Measurements from ENCODE around the gene CIRBP.
A peak's percentile ranks its signal among the peaks of the same experiment; 100 is the strongest.

Gene CIRBP

DNA sequence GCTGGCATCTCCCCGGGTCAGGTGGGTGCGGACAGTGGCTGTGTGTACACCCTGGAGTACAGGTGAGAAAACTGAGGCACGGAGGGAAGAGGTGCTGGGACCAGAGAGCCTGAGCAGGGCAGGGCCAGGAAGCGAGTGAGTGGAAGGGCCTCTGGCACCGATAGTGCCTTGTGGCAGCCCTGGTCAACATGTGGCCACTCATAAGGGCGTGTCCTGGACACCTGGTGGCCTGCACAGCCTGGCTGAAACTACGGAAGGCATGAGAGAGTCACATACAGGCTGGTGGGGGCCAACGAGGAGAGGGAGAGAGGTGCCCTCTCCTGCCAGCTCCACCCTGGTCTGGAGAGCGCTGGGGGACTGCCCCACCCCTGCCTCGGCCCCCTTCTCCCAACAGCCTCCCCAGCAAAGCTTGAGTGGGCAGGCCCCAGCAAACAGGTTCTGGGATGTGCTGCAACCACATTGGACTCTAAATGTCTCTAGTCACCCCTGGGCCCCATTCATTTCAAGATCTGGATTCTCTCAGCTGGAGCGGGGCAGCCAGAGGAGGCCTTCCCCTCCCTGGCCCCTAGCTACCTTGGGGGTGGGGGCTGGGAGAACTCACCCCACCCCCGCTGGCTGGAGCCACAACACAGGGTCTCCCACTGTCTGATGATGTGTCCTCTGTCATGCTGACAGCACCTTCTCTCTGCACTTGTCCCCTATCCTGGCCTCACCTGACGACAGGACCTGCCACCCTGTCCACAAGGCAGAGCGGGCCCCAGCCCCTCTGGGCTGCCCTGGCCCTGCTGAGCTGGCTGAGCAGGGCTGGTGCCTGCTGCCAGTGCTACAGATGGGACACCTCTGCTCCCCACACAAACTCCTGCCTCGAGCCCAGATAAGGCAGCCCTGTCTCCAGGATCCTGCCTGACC is 37.1 kb upstream of the CIRBP start:
- no peak for DNase-seq

DNA sequence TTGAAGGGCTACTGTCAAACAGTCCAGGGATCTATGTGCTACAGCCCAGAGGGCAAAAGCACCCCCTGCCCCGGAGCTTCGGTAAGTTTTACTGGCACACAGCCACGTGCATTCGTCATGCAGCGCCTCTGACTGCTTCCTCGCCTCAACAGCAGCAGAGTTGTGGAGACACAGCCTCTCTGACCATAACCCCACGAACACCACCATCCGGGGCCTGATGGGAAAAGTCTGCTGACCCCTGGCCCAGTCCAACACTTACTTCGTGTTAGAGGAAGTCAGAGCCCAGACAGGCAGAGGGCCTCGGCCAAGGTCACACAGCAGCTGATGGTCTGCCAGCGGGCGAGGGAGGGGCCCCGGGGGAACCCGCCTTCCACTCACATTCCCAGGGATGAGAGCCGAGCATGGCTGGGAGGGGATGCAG is 36.5 kb upstream of the CIRBP start:
- DNase-seq, result no peak

DNA sequence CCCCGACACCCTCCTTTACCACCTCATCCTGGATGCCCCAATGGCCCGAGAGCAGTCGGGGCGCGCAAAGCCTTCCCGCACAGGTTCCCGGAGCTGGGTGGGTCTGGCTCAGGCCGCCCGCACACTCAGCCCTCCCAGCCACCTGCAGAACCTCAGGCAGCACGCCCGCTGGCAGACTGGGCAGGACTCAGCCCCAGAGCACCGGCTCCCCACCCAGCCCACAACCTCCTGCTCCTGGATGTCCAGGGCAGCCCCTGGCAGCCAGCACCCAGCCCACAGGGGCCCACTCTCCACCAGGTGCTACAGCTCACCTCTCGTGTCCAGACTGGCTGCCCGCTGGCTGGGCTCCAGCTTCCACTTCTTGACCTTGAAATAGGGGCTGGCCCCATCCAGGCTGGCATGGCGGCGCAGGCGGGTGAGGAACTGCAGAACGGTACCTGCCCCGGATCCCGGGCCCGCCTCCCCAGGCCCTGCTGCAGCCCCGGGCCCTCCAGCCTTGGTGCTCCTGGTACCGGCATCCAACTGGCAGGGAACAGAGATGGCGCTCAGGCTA is 35.9 kb upstream of the CIRBP start:
- no peak for DNase-seq

GRCh38 chr19:1234051-1234954 is 34.8 kb upstream of the CIRBP start:
- DNase-seq, result no peak

DNA sequence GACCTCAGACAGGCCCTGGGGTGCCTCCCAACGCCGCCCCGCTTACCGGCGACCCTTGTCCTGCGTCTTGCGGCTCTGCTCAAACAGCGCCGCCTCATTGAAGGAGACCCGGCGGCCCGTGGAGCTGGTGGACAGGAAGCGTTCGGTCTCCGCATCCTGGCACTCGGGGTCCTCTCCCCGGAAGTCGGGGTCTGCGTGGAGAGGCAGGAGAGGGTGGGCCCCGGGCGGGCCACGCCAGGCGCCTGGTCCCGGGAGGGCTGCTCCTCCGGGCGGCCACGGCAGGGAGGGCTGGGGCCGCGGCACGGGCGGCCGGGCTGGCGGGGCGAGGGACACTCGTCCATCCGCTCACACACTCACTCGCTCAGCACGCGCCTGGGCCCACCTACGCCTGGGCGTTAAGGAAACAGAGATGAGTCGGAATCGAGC is 34.2 kb upstream of the CIRBP start:
- DNase-seq, result no peak

DNA sequence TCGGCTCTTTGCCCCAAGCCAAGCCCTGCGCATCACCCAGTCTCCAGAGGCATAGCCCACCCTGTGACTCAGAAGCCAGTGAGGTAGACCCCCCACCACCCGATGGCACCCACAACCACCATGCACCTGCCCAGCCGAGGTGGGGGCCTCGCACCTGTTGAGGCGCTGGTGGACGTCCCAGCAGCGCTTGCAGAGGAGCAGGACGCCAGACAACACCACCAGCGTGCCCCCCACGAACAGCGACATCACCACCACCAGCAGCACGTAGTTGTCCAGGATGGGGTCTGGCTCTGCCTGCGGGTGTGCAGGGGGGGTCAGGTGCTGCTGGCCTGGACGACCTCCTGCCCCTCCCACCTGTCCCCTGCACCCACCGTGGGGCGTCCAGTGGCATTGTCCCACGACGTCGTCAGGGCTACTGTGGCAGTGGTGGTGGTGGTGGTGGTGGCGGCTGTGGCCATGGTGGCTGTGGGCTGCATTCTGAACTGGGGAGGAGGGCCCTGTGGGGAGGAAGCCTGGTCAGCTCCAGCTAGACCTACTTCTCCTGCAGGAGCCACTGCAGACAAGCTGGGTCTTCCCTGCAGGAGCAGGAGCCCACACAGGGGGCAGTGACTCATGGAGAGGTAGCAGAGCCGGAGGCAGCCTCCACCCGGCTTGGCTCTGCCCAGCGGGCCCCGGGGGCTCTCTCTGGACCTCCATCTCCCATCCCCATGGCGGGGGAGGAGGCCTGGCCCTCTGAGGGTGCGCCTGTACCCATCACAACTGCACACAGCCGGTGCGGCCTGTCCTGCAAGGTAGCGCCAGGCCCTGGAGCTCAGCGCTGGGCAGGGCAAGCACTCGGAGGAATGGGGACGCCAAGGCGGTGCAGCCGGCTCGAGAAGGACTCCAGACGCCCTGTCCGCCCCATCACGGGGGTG is 33.2 kb upstream of the CIRBP start:
- no peak for DNase-seq

GRCh38 chr19:1236576-1236975 is 32.6 kb upstream of the CIRBP start:
- DNase-seq, result no peak

- no peak for DNase-seq
These were observed 32.0 kb upstream of the CIRBP start for GRCh38 chr19:1237027-1237659.

- DNase-seq, result no peak
These were observed 31.3 kb upstream of the CIRBP start, which contains the start of gene CBARP for GRCh38 chr19:1237754-1238368. TSS of gene CBARP (minus strand) at chr19:1238005. CDS start at chr19:1236100, 1,905 bp downstream.

GRCh38 chr19:1238369-1239303 is 30.5 kb upstream of the CIRBP start:
- DNase-seq, result no peak

- no peak for DNase-seq
These were observed 29.7 kb upstream of the CIRBP start for GRCh38 chr19:1239420-1239795.

- peak; percentile 48 for DNase-seq
These were observed 29.1 kb upstream of the CIRBP start for GRCh38 chr19:1239796-1240737.

- DNase-seq, result no peak
These were observed 28.2 kb upstream of the CIRBP start for GRCh38 chr19:1240925-1241324.

DNA sequence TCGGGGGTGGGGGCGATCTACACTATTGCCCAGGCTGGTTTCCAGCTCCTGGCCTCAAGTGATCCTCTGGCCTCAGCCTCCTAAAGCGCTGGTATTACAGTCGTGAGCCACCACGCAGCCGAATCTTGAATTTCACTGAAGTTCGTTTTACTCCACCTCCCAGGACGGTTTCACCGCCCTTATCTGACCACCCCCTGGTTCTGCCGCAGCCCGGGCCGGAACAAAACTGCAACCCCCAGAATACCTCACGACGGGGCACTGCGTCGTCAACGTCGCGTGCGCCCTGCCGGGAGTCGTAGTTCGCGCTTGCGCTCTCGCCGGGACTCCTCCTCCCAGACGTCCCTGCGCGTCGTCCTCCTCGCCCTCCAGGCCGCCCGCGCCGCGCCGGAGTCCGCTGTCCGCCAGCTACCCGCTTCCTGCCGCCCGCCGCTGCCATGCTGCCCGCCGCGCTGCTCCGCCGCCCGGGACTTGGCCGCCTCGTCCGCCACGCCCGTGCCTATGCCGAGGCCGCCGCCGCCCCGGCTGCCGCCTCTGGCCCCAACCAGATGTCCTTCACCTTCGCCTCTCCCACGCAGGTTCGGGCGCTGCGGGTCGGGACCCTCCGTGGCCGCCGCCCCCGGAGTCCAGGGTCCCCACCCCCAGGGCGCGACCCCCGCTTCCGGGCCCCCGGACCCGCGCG is 27.6 kb upstream of the CIRBP start, which contains the start of gene ATP5F1D:
Gene ATP5F1D, plus strand, starts transcription at position 335 of the 679 bp plus-strand sequence. Its CDS starts 100 bp downstream, at position 435.
- DNase-seq, result peak; percentile 71

GRCh38 chr19:1243768-1244692 is 25.1 kb upstream of the CIRBP start:
- no peak for DNase-seq

- DNase-seq, result no peak
These were observed 24.3 kb upstream of the CIRBP start for GRCh38 chr19:1244693-1245451.

Data from NCI-H2081 treated with DMSO at 0.1 percent for 48 hours (cell line).